NB4 (cell line): Measurements from ENCODE around the gene TAF3.

ENCODE experiments used
- DNase-seq: peaks from one replicate; pipeline ENCODE4 v3.0.0; 2010; ENCODE audit warnings: low read depth
- H3K4me3 ChIP-seq: one replicate; pipeline ENCODE4 v1.5.1; 2011; ENCODE audit warnings: mild to moderate bottlenecking, low read depth, low read length, moderate library complexity
- MYC ChIP-seq: IDR thresholded peaks from 2 replicates; pipeline ENCODE4 v1.6.1; 2011; ENCODE audit warnings: low read depth, low read length
- POLR2A ChIP-seq: IDR thresholded peaks from 2 replicates; pipeline ENCODE4 v1.6.1; 2011; ENCODE audit warnings: mild to moderate bottlenecking; ENCODE audit not compliant: insufficient read length; ENCODE audit errors: extremely low read depth
- TF ChIP-seq, protein P1 (sequence below): IDR thresholded peaks from one replicate; pipeline ENCODE4 v1.5.1; 2012; ENCODE audit warnings: low read depth, low read length
- TF ChIP-seq, protein P2 (sequence below): IDR thresholded peaks from 2 replicates; pipeline ENCODE4 v1.6.1; 2011; ENCODE audit warnings: low read depth, low read length

The TAF3 gene

DNA sequence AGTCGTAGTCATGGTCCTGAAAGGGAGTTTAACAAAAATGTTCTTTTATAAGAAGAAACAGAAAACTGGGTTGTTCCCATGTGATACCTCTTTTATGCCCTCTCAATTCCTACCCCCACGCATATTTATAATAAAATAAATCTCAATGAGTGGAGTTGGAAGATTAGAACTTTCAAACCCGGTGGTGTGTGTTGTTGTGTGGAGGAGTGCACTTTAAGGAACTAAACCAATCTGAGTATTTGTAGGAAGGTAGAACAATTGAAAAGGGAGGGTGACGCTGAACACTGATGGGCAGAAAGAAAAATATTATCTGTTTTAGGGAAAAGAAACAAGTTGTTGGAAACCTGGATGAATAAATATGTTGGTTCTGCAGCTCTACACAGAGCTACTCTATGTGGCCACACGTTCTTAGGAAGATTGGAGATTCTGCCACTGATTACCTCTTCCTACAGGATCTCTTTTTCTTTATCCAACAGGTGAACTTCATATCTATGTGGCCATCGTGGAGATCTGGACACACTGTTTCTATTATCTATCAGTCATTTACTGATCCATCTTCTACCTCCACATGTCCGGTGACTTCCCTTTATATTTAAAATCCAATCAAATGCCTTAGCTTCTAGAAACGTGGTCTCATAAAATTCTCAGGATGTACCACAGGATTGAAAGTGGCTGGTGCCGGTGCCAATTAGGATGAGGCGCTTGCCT, 223.1 kb downstream of the TAF3 start:
- TF ChIP-seq, protein P1, sequence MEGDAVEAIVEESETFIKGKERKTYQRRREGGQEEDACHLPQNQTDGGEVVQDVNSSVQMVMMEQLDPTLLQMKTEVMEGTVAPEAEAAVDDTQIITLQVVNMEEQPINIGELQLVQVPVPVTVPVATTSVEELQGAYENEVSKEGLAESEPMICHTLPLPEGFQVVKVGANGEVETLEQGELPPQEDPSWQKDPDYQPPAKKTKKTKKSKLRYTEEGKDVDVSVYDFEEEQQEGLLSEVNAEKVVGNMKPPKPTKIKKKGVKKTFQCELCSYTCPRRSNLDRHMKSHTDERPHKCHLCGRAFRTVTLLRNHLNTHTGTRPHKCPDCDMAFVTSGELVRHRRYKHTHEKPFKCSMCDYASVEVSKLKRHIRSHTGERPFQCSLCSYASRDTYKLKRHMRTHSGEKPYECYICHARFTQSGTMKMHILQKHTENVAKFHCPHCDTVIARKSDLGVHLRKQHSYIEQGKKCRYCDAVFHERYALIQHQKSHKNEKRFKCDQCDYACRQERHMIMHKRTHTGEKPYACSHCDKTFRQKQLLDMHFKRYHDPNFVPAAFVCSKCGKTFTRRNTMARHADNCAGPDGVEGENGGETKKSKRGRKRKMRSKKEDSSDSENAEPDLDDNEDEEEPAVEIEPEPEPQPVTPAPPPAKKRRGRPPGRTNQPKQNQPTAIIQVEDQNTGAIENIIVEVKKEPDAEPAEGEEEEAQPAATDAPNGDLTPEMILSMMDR: no peak
- TF ChIP-seq MYC: no peak
- H3K4me3 ChIP-seq: no peak overlapping the region
- no peak for DNase-seq

DNA sequence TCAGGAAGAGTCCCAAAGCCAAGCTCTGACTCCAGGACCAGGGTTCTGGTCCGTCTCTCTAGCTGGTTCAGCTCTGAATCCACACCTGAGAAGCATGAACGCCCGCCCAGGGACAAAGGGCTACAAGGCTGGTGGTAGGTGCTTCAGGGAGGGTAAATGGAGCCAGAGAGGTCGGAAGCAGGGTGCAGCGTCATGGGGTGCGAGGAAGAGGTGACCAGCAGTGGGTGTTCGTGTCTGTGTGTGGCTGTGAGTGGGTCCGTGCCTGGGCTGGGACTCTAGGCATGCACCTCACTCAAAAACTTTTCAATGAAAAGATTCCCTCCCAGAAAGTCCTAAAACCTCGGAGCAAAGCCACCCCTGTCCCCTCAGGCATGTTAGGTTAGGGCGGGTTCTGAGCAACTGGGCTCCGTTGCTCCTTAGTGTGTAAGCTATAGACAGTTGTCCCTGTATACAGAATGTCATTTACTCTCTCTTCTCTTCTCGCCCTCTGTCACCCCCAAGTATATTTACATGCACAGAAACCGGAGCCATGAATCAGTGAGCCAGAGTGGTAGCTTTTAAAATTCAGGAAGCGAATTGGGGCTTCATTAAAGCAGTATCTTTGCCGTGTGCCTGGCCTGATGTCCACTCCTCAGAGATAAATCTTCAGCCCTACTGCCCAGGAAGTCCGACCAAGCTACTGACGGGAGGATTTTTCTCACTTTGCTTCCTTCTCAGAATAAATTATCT, 223.9 kb downstream of the TAF3 start:
- DNase-seq: no peak
- TF ChIP-seq MYC: no peak
- no peak overlapping the region for H3K4me3 ChIP-seq

DNA sequence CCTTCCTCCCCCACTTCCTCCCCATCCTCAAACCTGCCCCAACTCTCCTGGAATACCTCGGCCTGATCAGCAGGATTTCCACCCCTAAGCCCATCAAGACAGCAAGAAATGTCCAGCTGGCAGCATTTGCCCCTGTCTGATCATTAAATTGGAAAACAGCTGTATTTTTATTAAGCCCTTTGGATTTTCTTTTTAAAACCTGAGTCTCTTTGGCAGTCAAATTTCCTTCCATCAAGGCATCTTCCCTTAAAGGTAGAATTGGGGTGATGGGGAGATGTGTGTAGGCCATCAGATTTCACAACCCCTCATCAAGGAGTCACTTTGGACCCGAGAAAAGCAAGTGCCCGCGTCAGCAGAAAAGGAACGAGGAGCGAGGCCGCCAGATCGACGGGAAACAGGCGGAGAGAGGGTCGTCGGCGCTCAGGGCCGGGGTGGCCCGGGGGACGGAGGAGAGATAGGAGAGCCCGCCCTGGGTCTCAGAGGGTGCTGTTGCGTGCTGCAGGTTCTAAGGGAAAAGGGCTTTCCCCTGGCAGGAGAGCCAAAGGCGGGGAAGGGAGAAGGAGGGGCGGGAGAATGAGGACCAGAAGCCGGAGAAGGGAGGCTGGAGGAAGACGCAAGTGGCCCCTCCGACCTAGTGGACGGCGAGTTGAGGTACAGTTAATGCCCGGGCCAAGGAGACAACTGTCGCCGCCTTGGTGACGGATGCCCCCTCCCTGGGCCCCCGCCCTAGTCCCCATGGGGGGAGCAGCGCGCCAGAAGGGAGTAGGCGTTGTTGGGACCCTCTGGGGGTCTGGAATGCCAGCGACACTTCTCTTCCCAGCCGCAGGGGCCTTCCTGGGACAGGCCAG, 224.6 kb downstream of the TAF3 start:
- H3K4me3 ChIP-seq: no peak overlapping the region
- DNase-seq: no peak
- TF ChIP-seq, protein P1: no peak
- no peak for TF ChIP-seq MYC
- TF ChIP-seq, protein P2, sequence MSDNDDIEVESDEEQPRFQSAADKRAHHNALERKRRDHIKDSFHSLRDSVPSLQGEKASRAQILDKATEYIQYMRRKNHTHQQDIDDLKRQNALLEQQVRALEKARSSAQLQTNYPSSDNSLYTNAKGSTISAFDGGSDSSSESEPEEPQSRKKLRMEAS: no peak
- TF ChIP-seq POLR2A: no peak

DNA sequence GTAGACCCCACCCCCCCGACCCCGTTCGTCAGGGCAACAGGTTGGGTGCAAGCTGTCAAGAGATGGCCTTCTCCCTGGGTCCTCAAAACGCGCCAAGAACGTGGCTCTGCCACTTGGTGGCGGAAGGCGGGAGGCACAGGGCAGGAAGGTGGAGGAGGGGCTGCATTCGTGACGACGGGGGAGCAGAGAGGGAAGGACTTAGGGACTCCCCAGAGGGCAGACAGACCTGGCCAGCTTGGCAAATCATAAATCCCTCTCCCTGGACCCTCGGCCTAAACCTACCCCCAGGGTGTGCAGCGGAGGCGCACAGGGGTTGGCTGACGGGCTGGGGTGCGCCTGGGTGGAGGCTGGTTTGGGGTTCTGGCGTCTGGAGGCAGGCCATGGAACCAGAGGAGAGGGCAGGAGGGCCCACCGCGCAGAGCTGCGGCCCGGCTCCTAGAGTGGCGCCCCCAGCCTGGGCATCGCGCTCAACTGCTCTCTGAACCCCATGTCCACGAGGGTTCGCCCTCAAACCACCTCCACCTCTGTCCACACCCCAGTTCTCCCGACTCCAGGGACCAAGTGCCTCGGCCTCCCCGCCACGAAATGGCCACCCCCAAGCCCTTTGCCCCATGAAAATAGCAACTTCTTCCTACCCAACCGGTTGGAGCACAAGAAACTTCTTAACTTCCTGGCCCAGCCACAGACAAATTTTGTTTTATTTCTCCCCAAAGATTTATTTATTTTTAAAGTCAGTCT, 225.4 kb downstream of the TAF3 start:
- DNase-seq: no peak
- TF ChIP-seq, protein P1: no peak
- TF ChIP-seq, protein P2: no peak
- no peak for TF ChIP-seq POLR2A
- TF ChIP-seq MYC: no peak
- H3K4me3 ChIP-seq: no peak overlapping the region

DNA sequence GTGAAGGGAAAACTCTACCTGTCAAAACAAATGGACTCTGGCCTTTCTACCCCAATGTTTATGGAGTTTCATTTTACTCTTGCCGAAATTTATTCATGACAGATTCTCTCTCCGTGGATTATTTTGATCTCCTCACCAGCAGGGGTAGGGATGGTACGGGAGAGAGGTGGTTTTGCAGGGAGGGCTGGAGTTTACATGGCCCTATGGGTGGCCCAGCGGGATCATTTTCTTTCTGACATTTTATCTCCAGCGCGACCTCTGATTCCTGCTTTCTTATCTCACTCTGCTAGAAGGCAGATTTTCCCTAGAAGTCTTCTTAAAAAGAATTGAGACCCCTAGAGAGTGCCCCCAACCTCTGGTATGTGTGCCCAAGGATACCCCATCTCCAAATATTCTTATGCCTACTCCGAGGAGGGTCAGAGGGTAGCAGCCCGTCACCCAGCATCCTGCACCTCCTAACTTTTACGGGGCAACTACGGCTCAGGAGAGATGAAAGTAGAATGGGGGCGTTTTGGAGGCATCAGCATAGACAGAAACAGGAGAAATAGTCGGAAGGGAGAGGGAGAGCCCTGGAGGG, 226.1 kb downstream of the TAF3 start:
- DNase-seq: no peak
- TF ChIP-seq, protein P1: no peak
- TF ChIP-seq MYC (no peak), POLR2A (no peak)
- TF ChIP-seq, protein P2: no peak
- no peak overlapping the region for H3K4me3 ChIP-seq
